Measurements from ENCODE around the gene OPA3.
"Not testable (repeated sequence)": the region's sequence is repeated elsewhere in the genome, so short reads cannot be mapped to it uniquely, and the experiment has no call there.

The OPA3 gene

GRCh38 chr19:45523642-45524256 is 60.9 kb downstream of the OPA3 start:
- DNase-seq (ENCODE audit: low read depth in 3 of 3, low spot score in 1 of 3), result peak; percentile 37 to 49 (median 47)

DNA sequence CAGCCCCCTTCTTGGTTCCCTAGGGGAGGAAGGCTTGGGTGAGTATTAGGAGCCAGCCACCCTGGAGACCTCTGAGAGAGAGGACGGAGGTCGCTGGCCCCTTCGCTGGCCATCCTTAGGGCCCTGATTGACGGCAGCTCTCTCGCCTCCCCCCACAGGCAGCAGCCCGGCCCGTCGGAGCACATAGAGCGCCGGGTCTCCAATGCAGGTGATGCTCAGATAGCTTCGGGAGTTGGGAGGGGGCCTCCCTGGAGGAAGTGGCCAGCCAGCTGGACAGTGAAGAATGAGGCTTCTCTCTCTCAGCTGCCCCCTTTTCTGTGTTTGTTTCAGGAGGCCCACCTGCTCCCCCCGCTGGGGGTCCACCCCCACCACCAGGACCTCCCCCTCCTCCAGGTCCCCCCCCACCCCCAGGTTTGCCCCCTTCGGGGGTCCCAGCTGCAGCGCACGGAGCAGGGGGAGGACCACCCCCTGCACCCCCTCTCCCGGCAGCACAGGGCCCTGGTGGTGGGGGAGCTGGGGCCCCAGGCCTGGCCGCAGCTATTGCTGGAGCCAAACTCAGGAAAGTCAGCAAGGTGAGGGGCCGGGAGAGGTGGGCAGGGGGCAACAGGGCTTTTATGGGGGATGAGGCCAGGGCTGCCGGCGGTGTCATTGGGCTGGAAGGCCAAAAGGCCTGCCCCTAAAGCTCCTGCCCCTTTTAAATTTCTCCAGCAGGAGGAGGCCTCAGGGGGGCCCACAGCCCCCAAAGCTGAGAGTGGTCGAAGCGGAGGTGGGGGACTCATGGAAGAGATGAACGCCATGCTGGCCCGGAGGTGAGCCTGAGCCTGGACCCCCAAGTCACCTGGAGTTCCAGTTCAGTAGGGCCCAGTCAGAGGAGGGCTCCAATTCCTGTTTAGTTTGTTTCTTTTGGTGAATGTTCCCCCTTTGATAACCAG is 62.3 kb downstream of the OPA3 start:
- no peak for DNase-seq (ENCODE audit: low read depth in 3 of 3, low spot score in 1 of 3)

- DNase-seq (ENCODE audit: low read depth in 3 of 3, low spot score in 1 of 3), result no peak
These were observed 66.2 kb downstream of the OPA3 start for GRCh38 chr19:45518469-45518826.

GRCh38 chr19:45517641-45518468 is 66.7 kb downstream of the OPA3 start:
- no peak for DNase-seq (ENCODE audit: low read depth in 3 of 3, low spot score in 1 of 3)

DNA sequence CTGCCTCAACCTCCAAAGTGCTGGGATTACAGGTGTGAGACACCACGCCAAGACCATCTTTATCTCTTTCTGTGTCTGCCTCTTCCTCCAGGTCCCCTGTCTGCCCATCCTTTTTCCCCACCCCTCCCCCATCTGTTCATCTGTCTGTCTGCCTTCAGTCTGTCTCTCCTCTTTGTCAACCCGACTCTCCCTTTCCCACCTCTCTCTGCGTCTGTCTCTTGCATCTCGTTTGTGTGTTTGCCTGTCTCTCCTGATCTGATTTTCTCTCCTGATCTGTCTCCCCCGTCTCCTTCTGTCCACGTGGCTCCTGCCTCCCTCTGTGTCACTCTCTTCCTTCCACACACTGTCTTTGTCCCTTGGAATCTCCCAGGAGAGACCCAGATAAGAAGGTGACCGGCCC is 67.4 kb downstream of the OPA3 start:
- no peak for DNase-seq (ENCODE audit: low read depth in 3 of 3, low spot score in 1 of 3)

DNA sequence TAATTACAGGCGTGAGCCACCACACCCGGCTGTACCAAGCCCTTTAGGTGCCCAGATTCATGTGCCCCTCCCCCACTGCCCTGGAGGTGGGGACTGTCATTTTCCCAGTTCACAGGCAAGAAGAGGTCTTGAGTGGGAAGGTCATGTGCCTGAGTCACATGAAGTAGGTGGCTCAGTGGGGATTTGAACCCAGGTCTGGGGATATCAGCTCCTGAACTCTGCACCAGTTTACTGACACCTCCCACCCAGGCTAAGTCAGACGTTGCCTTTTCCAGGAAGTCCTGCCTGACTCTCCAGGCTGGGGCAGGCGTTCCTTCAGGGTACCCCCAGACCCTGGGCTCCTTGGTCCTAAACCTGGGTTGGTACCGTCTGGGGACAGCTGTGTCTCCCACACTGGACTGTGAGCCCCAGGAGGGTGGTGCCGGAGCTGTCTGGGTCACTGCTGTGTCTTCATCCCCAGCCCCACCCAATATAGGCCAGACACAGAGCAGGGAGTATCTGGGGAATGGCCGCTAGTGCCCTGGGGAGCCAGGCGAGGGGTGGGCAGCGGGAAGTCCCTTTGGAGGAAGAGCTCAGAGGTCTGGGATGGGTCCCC is 68.7 kb downstream of the OPA3 start:
- no peak for DNase-seq (ENCODE audit: low read depth in 3 of 3, low spot score in 1 of 3)

DNA sequence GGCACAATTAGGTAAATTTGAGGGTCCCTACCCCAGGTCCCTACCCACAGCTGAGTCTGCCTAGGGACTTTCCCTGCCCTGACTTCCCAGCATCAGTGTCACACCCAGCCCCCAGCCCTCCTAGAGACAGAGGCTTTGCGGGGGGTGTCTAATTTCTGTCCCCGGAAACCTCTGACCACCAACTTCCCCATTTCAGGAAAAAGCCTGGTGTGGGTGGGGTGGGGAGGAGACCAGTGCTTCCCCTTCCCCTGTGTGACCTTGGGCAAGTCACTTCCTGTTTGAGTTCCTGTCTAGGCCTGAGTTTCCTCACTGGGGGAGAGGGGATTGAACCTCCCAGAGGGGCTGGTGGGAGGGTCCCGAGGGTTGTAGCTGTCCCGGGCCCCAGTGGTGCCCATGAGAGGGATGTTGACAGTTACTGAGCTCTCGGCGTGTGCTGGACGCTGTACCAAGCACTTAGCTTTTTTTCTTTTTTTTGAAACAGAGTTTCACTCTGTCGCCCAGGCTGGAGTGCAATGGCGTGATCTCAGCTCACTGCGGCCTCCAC is 69.4 kb downstream of the OPA3 start:
- DNase-seq (ENCODE audit: low read depth in 3 of 3, low spot score in 1 of 3), result no peak

DNA sequence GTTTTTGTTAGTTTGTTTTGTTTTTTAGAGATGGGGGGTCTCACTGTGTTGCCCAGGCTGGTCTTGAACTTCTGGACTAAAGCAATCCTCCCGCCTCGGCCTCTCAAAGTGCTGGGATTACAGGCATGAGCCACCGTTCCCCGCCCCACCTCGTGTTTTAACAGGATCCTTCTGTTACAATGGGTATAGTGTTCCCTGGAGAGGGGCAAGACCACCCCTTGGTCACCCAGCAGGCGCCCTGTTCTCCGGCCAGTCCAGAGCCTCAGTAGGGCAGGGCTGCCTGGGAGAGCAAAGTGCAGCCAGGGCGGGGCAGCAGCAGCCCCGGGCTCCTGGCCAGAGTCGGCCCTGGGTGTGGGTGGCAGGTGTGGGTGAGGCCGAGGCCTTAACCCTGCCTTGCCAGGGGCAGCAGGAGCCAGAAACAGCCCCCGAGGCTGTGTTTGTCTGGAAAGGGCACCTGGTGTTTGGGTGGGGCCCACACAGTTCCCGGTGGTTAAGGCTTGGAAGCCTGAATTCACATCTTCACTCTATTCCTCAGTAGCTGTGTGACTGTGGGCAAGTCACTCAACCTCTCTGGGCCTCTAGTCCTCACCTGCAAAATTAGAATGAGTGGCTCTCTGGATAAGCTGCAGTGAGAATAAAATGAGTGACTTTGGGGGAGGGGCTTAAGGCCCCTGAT is 70.1 kb downstream of the OPA3 start:
- DNase-seq (ENCODE audit: low read depth in 3 of 3, low spot score in 1 of 3), result no peak

DNA sequence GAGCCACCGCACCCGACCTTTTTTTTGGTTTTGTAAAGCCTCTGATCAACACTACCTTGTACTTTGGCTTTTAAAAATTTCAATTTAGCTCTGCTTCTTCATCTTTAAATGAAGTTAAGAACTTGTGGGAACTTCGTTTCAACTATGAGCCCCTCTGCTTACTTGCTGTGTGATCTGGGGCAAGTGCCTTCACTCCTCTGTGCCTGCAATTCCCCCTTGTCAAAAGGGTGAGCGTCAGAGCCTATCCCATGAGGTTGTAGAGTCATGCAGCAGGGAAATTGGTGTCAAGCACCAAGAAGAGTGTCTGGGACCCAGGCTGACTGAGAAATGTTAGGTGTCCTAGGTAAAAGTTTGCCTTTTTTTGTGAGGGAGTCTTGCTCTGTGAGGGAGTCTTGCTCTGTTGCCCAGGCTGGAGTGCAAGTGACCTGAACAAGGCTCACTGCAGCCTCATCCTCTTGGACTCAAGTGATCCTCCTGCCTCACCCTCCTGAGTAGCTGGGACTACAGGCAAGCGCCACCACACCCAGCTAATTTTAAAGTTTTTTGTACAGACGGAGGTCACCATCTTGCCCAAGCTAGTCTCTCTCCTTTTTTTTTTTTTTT is 71.6 kb downstream of the OPA3 start:
- DNase-seq (ENCODE audit: low read depth in 3 of 3, low spot score in 1 of 3), result no peak

GRCh38 chr19:45511074-45511473 is 73.5 kb downstream of the OPA3 start:
- no peak for DNase-seq (ENCODE audit: low read depth in 3 of 3, low spot score in 1 of 3)

GRCh38 chr19:45510352-45510751 is 74.2 kb downstream of the OPA3 start:
- DNase-seq (ENCODE audit: low read depth in 3 of 3, low spot score in 1 of 3), result not testable (repeated sequence)

DNA sequence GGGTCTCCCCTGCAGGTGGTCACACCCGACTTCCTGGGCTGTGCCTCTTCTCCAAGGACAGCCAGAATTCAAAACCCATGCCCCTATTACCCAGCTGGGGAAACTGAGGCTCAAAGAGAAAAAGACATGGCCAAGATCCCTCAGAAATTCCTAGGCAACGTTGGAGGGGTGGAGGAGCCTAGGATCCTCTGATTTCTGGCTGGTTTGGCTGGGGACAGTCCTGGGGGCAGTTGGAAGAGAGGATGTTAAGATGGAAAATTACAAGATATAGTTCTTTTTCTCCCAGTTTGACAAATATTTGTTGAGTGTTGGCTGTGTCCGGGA is 74.9 kb downstream of the OPA3 start:
- no peak for DNase-seq (ENCODE audit: low read depth in 3 of 3, low spot score in 1 of 3)

GRCh38 chr19:45508861-45509691 is 75.5 kb downstream of the OPA3 start:
- DNase-seq (ENCODE audit: low read depth in 3 of 3, low spot score in 1 of 3), result no peak

- no peak for DNase-seq (ENCODE audit: low read depth in 3 of 3, low spot score in 1 of 3)
These were observed 76.2 kb downstream of the OPA3 start for GRCh38 chr19:45508417-45508860.

- no peak for DNase-seq (ENCODE audit: low read depth in 3 of 3, low spot score in 1 of 3)
These were observed 76.7 kb downstream of the OPA3 start for GRCh38 chr19:45507872-45508416.

- DNase-seq (ENCODE audit: low read depth in 3 of 3, low spot score in 1 of 3), result peak; percentile 78 to 83 (median 80)
These were observed 77.4 kb downstream of the OPA3 start, which contains the start of gene VASP for GRCh38 chr19:45506989-45507871. TSS of gene VASP (plus strand) at chr19:45507479. CDS start at chr19:45507772, 293 bp downstream.

DNA sequence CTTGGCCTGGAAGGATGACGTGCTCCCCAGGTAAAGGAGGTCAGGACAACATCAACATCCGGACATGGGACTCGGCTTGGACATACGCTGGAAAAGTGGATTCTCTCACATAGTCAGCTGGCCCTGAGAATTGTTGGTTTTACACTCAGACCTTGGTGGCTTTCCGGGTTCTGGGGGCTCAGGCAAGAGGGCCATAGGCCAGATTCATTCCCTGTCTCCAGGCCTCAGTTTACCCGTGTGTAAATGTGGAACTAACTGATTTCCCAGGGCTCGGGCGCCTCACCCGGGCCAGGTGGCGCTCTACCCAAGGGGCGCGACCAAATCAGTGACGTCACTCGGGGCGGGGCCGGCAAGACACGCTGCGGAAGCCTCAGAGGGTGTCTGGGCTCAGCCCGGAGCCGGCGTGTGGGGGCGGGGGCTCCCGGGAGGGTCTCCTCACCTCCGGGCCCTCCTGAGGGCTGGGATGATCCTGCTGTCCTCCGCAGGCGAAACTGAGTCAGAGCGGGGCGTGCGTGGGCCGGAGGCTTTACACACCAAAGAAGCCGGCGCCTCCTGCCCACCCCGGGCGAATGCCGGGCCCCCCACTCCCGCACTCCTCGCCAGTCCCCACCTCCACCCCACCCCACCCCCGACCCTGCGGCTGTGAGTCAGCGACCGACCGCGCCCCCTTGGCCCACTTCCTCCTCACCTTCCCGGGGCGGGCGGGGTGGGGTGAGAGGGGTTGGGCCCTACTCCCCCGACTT is 78.2 kb downstream of the OPA3 start:
- peak; percentile 93 to 99 (median 95) for DNase-seq (ENCODE audit: low read depth in 3 of 3, low spot score in 1 of 3)
